B cell (primary cell): ENCODE measurements around the gene KATNB1. TPM values are rescaled to one million over a fixed set of nuclear protein-coding genes. Genes with fewer than 3 reads are reported as not detected.
A peak's percentile ranks its signal among the peaks of the same experiment; 100 is the strongest.

Experiments used
- ATAC-seq: fragments of 200-7000 bp; cut with Tn5 transposase; one replicate; pipeline ENCODE4 v1.10.0; 2021; ENCODE audit warnings: low read depth, mild to moderate bottlenecking, moderate number of reproducible peaks, moderate library complexity
- CTCF ChIA-PET: fragments of 350-600 bp; sonication (Branson Sonifier 250); formaldehyde crosslinking; loops from one replicate; lab custom pipeline; 2021; ENCODE audit warnings: antibody characterized with exemption, inconsistent platforms; lab: Charles Lee
- POLR2A ChIA-PET: fragments of 350-600 bp; sonication (Branson Sonifier 250); formaldehyde crosslinking; loops from one replicate; lab custom pipeline; 2021; ENCODE audit warnings: antibody characterized with exemption; lab: Charles Lee
- DNase-seq: peaks from one replicate; pipeline ENCODE4 v3.0.0; 2013
- H2AFZ ChIP-seq: 2 replicates; pipeline ENCODE4 v1.6.1; 2012; ENCODE audit warnings: mild to moderate bottlenecking, low read depth, low read length; ENCODE audit not compliant: insufficient read depth, poor library complexity, severe bottlenecking
- H3K27ac ChIP-seq, 2 donors: 1 replicate in 1 of 2; 2 replicates in 1 of 2; pipeline ENCODE4 v1.5.1; 2012 to 2013; ENCODE audit warnings: low read length in 2 of 2, mild to moderate bottlenecking in 2 of 2, moderate library complexity in 1 of 2
- H3K27me3 ChIP-seq, 4 experiments: fragments of 200-600 bp in 1 of 4; sonication (generic) in 1 of 4; replicated peaks in 1 of 4; 1 replicate in 2 of 4; 2 replicates in 2 of 4; pipeline versions ENCODE4 v1.6.1 to v1.7.0; 2013 to 2016; ENCODE audit warnings: low read length in 3 of 4, mild to moderate bottlenecking in 2 of 4, mixed read lengths in 1 of 4, moderate library complexity in 1 of 4; ENCODE audit not compliant: insufficient read depth in 4 of 4, control insufficient read depth in 3 of 4; ENCODE audit errors: control extremely low read depth in 1 of 4
- H3K36me3 ChIP-seq, 2 experiments: replicated peaks in 1 of 2; 1 replicate in 1 of 2; 2 replicates in 1 of 2; pipeline versions ENCODE4 v1.6.1 to v1.7.1; 2013; ENCODE audit warnings: low read length in 1 of 2; ENCODE audit not compliant: insufficient read depth in 2 of 2, control insufficient read depth in 1 of 2; ENCODE audit errors: control extremely low read depth in 1 of 2, extremely low read depth in 1 of 2
- H3K4me1 ChIP-seq, 2 donors: fragments of 200-600 bp in 1 of 2; sonication (generic) in 1 of 2; 1 replicate in 1 of 2; 2 replicates in 1 of 2; pipeline versions ENCODE4 v1.5.1 to v1.6.1; 2013 to 2017; ENCODE audit warnings: low read length in 2 of 2; ENCODE audit not compliant: control insufficient read depth in 2 of 2, insufficient read depth in 2 of 2
- H3K4me2 ChIP-seq: replicated peaks from 2 replicates; pipeline ENCODE3; 2012; ENCODE audit warnings: mild to moderate bottlenecking, low read depth, low read length; ENCODE audit not compliant: poor library complexity, severe bottlenecking
- H3K4me3 ChIP-seq, 5 experiments: fragments of 200-600 bp in 1 of 5; sonication (generic) in 1 of 5; 1 replicate in 3 of 5; 2 replicates in 2 of 5; pipeline versions ENCODE4 v1.5.1 to v1.7.0; 2011 to 2016; ENCODE audit warnings: low read length in 4 of 5, mild to moderate bottlenecking in 4 of 5, low read depth in 2 of 5, control low read depth in 1 of 5, moderate library complexity in 1 of 5; ENCODE audit not compliant: insufficient read depth in 1 of 5; ENCODE audit errors: control extremely low read depth in 1 of 5, extremely low read depth in 1 of 5
- H3K79me2 ChIP-seq: fragments of 200-600 bp; sonication (generic); one replicate; pipeline ENCODE4 v1.6.0; 2016; ENCODE audit warnings: low read length; ENCODE audit not compliant: control insufficient read depth, insufficient read depth
- H3K9ac ChIP-seq: fragments of 200-600 bp; sonication (generic); 2 replicates; pipeline ENCODE4 v1.6.1; 2017; ENCODE audit warnings: mild to moderate bottlenecking, low read length, moderate library complexity
- H3K9me3 ChIP-seq, 3 donors: one replicate each; pipeline versions ENCODE4 v1.6.1 to v1.7.1; 2013; ENCODE audit warnings: low read length in 2 of 3; ENCODE audit not compliant: control insufficient read depth in 2 of 3, insufficient read depth in 1 of 3; ENCODE audit errors: control extremely low read depth in 1 of 3
- H4K20me1 ChIP-seq: 2 replicates; pipeline ENCODE4 v1.6.0; 2012; ENCODE audit warnings: mild to moderate bottlenecking, low read length; ENCODE audit not compliant: insufficient read depth, control insufficient read depth, poor library complexity, severe bottlenecking
- H3K27ac Mint-ChIP-seq: one replicate; pipeline ENCODE4 v1.8.0; 2021; ENCODE audit warnings: mixed read lengths
- H3K27me3 Mint-ChIP-seq: one replicate; pipeline ENCODE4 v1.8.0; 2021; ENCODE audit warnings: mixed read lengths
- H3K4me1 Mint-ChIP-seq: one replicate; pipeline ENCODE4 v1.8.0; 2021; ENCODE audit warnings: mixed read lengths
- H3K4me3 Mint-ChIP-seq: one replicate; pipeline ENCODE4 v1.8.0; 2021; ENCODE audit warnings: mixed read lengths
- H3K9me3 Mint-ChIP-seq: one replicate; pipeline ENCODE4 v1.8.0; 2022; ENCODE audit warnings: mixed read lengths; ENCODE audit not compliant: insufficient read depth
- EZH2 ChIP-seq: IDR thresholded peaks from 2 replicates; pipeline ENCODE4 v1.6.1; 2012; ENCODE audit warnings: borderline replicate concordance, low read depth, mild to moderate bottlenecking, moderate library complexity, low read length; ENCODE audit not compliant: insufficient read depth, poor library complexity, severe bottlenecking
- WGBS: methylation state at CpG from one replicate; pipeline ENCODE4 v1.1.5; 2013; ENCODE audit warnings: missing lambda C conversion rate; ENCODE audit not compliant: insufficient coverage; 5-methylcytosine and 5-hydroxymethylcytosine counted together
- intact Hi-C: fragments of 100-400 bp; cut with micrococcal nuclease; formaldehyde crosslinking; loops from one replicate; pipeline ENCODE4 v1.10.0; 2022
- polyA plus RNA-seq: library from polyadenylated mRNA; depleted of rRNA; stranded (reverse); fragments of >200 nt; gene quantifications from 2 replicates; pipeline ENCODE4 v1.2.3, GENCODE V29; 2012
- total RNA-seq, 2 donors: library from RNA; stranded (reverse); fragments of 120-200 nt in 1 of 2; gene quantifications; 1 replicate in 1 of 2; 2 replicates in 1 of 2; pipeline versions ENCODE4 v1.2.3 to v1.2.4, GENCODE V29; 2013 to 2022
- TF ChIP-seq, protein P1 (sequence below): fragments of 200-600 bp; IDR thresholded peaks from one replicate; pipeline ENCODE4 v1.8.0; 2022; ENCODE audit warnings: antibody characterized with exemption, mild to moderate bottlenecking

KATNB1 gene
- total and polyA plus RNA-seq, 2 donors (not counting 1 experiment from before 2014, with no cell fraction given), result 20.3 to 29.0 TPM

DNA sequence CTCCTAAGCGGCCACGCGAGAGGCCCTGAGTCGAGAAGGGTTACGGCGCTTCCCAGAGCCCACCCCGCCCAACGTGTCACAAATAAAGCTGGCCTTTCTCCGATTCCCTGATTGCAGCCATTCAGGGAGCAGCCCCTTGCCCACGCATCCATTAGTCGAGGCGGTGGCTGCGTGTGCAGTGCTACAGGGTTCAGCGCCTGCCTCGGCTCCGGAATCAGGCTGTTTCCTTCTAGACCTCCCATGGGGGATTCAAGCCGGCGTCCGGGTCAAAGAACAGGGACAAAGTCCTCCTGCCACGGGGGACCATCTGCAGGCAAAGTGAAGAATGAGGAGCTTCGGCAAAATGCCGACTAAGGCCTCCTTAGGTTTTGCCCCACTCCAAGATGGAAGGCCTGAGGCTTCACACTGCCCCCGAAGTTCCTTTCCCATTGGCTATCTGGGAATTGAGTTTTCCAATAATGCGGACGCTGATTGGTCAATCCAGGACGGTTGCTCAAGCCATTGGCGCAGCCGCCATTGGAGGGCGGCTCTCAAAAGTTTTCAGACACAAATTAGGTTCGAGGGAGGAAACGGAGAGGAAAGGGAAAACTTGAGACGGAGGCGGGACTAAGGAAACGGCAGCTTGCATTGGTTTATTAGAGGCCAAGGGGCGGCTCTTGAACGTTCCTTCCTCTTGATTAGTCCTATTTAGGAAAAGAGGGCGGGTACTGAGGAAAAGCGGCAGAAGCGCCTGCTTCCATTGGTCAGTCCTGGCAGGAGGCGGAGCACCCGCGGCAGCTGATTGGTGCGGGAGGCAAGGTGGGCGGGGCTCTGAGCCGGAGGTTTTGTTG is 430 bp upstream of the KATNB1 start:
- Histone ChIP-seq H3K4me1 (peaks cover 15 to 19% of the 10 kb centered on the region in 2 donors), H3K9ac (peak overlapping the region; percentile 97), H3K36me3 (no peaks in the 10 kb centered on the region), H4K20me1 (no peaks in the 10 kb centered on the region), H3K27me3 (no peaks in the 10 kb centered on the region), H3K4me2 (peak overlapping the region; percentile 97), H2AFZ (peak overlapping the region; percentile 97), H3K9me3 (no peaks in the 10 kb centered on the region), H3K4me3 (peak overlapping the region; percentile 65 to 98 (median 90)), H3K27ac (peak overlapping the region; percentile 37 to 78), H3K79me2 (peaks cover 5% of the 10 kb centered on the region)
- ChIA-PET CTCF (interaction anchor here (0.9 to 1.8 kb wide), 5 partner anchors 22 to 266 kb away, joined by 3 to 6 read pairs (median 5); partner anchors contain the start of gene USB1), POLR2A (interaction anchor here (1.4 kb wide), 1 partner anchor 46 kb away, joined by 4 read pairs; no protein-coding TSS in a partner anchor)
- WGBS, result under 1% methylated on average over 40 of the region's 45 CpGs
- TF ChIP-seq EZH2, result no peak
- TF ChIP-seq, protein P1, sequence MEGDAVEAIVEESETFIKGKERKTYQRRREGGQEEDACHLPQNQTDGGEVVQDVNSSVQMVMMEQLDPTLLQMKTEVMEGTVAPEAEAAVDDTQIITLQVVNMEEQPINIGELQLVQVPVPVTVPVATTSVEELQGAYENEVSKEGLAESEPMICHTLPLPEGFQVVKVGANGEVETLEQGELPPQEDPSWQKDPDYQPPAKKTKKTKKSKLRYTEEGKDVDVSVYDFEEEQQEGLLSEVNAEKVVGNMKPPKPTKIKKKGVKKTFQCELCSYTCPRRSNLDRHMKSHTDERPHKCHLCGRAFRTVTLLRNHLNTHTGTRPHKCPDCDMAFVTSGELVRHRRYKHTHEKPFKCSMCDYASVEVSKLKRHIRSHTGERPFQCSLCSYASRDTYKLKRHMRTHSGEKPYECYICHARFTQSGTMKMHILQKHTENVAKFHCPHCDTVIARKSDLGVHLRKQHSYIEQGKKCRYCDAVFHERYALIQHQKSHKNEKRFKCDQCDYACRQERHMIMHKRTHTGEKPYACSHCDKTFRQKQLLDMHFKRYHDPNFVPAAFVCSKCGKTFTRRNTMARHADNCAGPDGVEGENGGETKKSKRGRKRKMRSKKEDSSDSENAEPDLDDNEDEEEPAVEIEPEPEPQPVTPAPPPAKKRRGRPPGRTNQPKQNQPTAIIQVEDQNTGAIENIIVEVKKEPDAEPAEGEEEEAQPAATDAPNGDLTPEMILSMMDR, result no peak
- peaks cover 34% of the 10 kb centered on the region for H3K4me1 Mint-ChIP-seq
- DNase-seq, result peak; percentile 99
- intact Hi-C loops, result loop anchor here (1.0 to 5.0 kb wide), 7 partner anchors 22 to 780 kb away; partner anchors contain the start of genes CCDC102A, CIAPIN1, COQ9 and DRC7
- no peaks in the 10 kb centered on the region for H3K27me3 Mint-ChIP-seq
- peak overlapping the region; percentile 89 for H3K27ac Mint-ChIP-seq
- H3K4me3 Mint-ChIP-seq, result peak overlapping the region; percentile 93
- peak; percentile 88 for ATAC-seq
- no peaks in the 10 kb centered on the region for H3K9me3 Mint-ChIP-seq
